ES-I3 (cell line): ENCODE data around the gene TEAD1.

Experiments used
- H3K36me3 ChIP-seq: 2 replicates; pipeline ENCODE4 v1.6.1; 2013; ENCODE audit warnings: mild to moderate bottlenecking, low read length, control low read depth, moderate library complexity; ENCODE audit not compliant: insufficient read depth
- H3K4me1 ChIP-seq: 2 replicates; pipeline ENCODE4 v1.6.1; 2013; ENCODE audit warnings: mild to moderate bottlenecking, control low read depth, low read length; ENCODE audit not compliant: insufficient read depth
- H3K9ac ChIP-seq: 2 replicates; pipeline ENCODE4 v1.6.1; 2013; ENCODE audit warnings: low read depth, mild to moderate bottlenecking, low read length, moderate library complexity
- H3K9me3 ChIP-seq: 2 replicates; pipeline ENCODE4 v1.6.1; 2013; ENCODE audit warnings: mild to moderate bottlenecking, low read length, moderate library complexity; ENCODE audit not compliant: control insufficient read depth, insufficient read depth

TEAD1 gene

GRCh38 chr11:12737024-12737423 lies 62.8 kb downstream of the TEAD1 start:
- H3K9me3 ChIP-seq: no peaks in the 10 kb centered on the region
- H3K4me1 ChIP-seq: peaks cover 1% of the 10 kb centered on the region; the same call in 1 of the 2 replicates
- no peak overlapping the region for H3K9ac ChIP-seq
- H3K36me3 ChIP-seq: no peaks in the 10 kb centered on the region

GRCh38 chr11:12741671-12742216 lies 67.5 kb downstream of the TEAD1 start:
- Histone ChIP-seq H3K9me3 (no peaks in the 10 kb centered on the region), H3K36me3 (no peaks in the 10 kb centered on the region), H3K4me1 (peaks cover 17% of the 10 kb centered on the region), H3K9ac (no peak overlapping the region)

- peaks cover 29% of the 10 kb centered on the region for H3K4me1 ChIP-seq
- no peaks in the 10 kb centered on the region for H3K36me3 ChIP-seq
Observed at GRCh38 chr11:12743834-12744449, 69.7 kb downstream of the TEAD1 start.

GRCh38 chr11:12744826-12745502 lies 70.7 kb downstream of the TEAD1 start:
- Histone ChIP-seq H3K4me1 (peaks cover 39% of the 10 kb centered on the region), H3K9me3 (no peaks in the 10 kb centered on the region), H3K36me3 (no peaks in the 10 kb centered on the region), H3K9ac (no peak overlapping the region)

More at GRCh38 chr11:12743834-12744449, 69.7 kb downstream of the TEAD1 start:
- H3K9me3 ChIP-seq: no peaks in the 10 kb centered on the region
- no peak overlapping the region for H3K9ac ChIP-seq

- Histone ChIP-seq H3K36me3 (no peaks in the 10 kb centered on the region), H3K9me3 (no peaks in the 10 kb centered on the region), H3K9ac (no peak overlapping the region), H3K4me1 (peaks cover 45% of the 10 kb centered on the region)
Observed at GRCh38 chr11:12745787-12746186, 71.6 kb downstream of the TEAD1 start.

GRCh38 chr11:12746593-12747097 lies 72.4 kb downstream of the TEAD1 start:
- H3K4me1 ChIP-seq: peaks cover 51% of the 10 kb centered on the region

GRCh38 chr11:12748561-12748960 lies 74.3 kb downstream of the TEAD1 start:
- H3K9me3 ChIP-seq: no peaks in the 10 kb centered on the region
- peaks cover 55% of the 10 kb centered on the region for H3K4me1 ChIP-seq
- H3K36me3 ChIP-seq: no peaks in the 10 kb centered on the region
- no peak overlapping the region for H3K9ac ChIP-seq

More at GRCh38 chr11:12746593-12747097, 72.4 kb downstream of the TEAD1 start:
- Histone ChIP-seq H3K36me3 (no peaks in the 10 kb centered on the region), H3K9me3 (no peaks in the 10 kb centered on the region), H3K9ac (no peak overlapping the region)

GRCh38 chr11:12749442-12749841 lies 75.2 kb downstream of the TEAD1 start:
- Histone ChIP-seq H3K4me1 (peaks cover 61% of the 10 kb centered on the region), H3K36me3 (no peaks in the 10 kb centered on the region), H3K9ac (no peak overlapping the region), H3K9me3 (no peaks in the 10 kb centered on the region)

- Histone ChIP-seq H3K9me3 (no peaks in the 10 kb centered on the region), H3K36me3 (no peaks in the 10 kb centered on the region), H3K4me1 (peaks cover 61% of the 10 kb centered on the region), H3K9ac (no peak overlapping the region)
Observed at GRCh38 chr11:12750181-12750580, 76.0 kb downstream of the TEAD1 start.

GRCh38 chr11:12752868-12753524 lies 78.8 kb downstream of the TEAD1 start:
- no peaks in the 10 kb centered on the region for H3K9me3 ChIP-seq
- no peaks in the 10 kb centered on the region for H3K36me3 ChIP-seq
- peaks cover 62% of the 10 kb centered on the region for H3K4me1 ChIP-seq
- no peak overlapping the region for H3K9ac ChIP-seq

GRCh38 chr11:12754021-12754420 lies 79.8 kb downstream of the TEAD1 start:
- H3K4me1 ChIP-seq: peaks cover 53% of the 10 kb centered on the region
- no peak overlapping the region for H3K9ac ChIP-seq
- no peaks in the 10 kb centered on the region for H3K9me3 ChIP-seq
- H3K36me3 ChIP-seq: no peaks in the 10 kb centered on the region

GRCh38 chr11:12754582-12755234 lies 80.5 kb downstream of the TEAD1 start:
- Histone ChIP-seq H3K9me3 (no peaks in the 10 kb centered on the region), H3K9ac (no peak overlapping the region), H3K4me1 (peaks cover 46% of the 10 kb centered on the region), H3K36me3 (no peaks in the 10 kb centered on the region)

- H3K9ac ChIP-seq: no peak overlapping the region
- H3K4me1 ChIP-seq: peaks cover 37% of the 10 kb centered on the region
- no peaks in the 10 kb centered on the region for H3K36me3 ChIP-seq
- no peaks in the 10 kb centered on the region for H3K9me3 ChIP-seq
Observed at GRCh38 chr11:12755510-12756453, 81.6 kb downstream of the TEAD1 start.
